ENCODE data around the gene CIART. TPM values are rescaled to one million over a fixed set of nuclear protein-coding genes. Genes with fewer than 3 reads are reported as not detected.
A peak's percentile ranks its signal among the peaks of the same experiment; 100 is the strongest.

Gene CIART
- total and polyA plus RNA-seq, 2 of the 8 experiments (the other 6 are each of a cell fraction or from before 2014, with no cell fraction given): 9.6 to 33.3 TPM

- FAIRE-seq (no peak), DNase-seq (ENCODE audit: low read depth in 1 of 2, low spot score in 2 of 2) (no peak)
- Histone ChIP-seq H3K14ac (ENCODE audit: insufficient read length) (no peak overlapping the region), H3K9me3 (ENCODE audit: insufficient read depth in 2 of 2, low read depth in 1 of 2, low read length in 1 of 2) (no peaks in the 10 kb centered on the region), H3K4me1 (replicated peaks in 1 of 4; ENCODE audit: control insufficient read depth in 3 of 4, insufficient read depth in 4 of 4, low read length in 3 of 4) (peaks cover 0 to 4% (median 2%) of the 10 kb centered on the region in 4 experiments; a peak in 2 of 7 replicates), H2AK5ac (ENCODE audit: low read depth, low read length) (no peak overlapping the region), H3K4me2 (ENCODE audit: insufficient read depth in 1 of 2, low read depth in 2 of 2, low read length in 2 of 2) (peak overlapping the region in 1 of 2 experiments; percentile 84; a peak in 1 of 4 replicates), H2AFZ (ENCODE audit: low read length) (no peak overlapping the region), H3K27ac (ENCODE audit: low read depth, low read length) (no peak overlapping the region), H3K4me3 (ENCODE audit: extremely low read depth in 1 of 4, insufficient read depth in 2 of 4, low read depth in 3 of 4, low read length in 4 of 4) (no peak overlapping the region), H2BK5ac (ENCODE audit: low read depth, low read length) (no peak overlapping the region), H3K18ac (ENCODE audit: extremely low read depth, low read length) (no peak overlapping the region), H3K79me2 (ENCODE audit: control insufficient read depth in 1 of 2, insufficient read depth in 2 of 2, low read length in 2 of 2) (no peaks in the 10 kb centered on the region), H3K23ac (ENCODE audit: insufficient read length) (no peak overlapping the region), H4K91ac (replicated peaks; ENCODE audit: insufficient read length, low read length) (no peak overlapping the region), H3K56ac (replicated peaks; ENCODE audit: insufficient read length, low read depth, low read length) (no peak overlapping the region), H4K5ac (ENCODE audit: insufficient read length, low read depth, low read length) (no peak overlapping the region), H3K79me1 (ENCODE audit: low read depth, low read length) (no peaks in the 10 kb centered on the region), H4K8ac (ENCODE audit: extremely low read depth, insufficient read depth, low read length) (no peak overlapping the region), H2BK12ac (ENCODE audit: low read depth, low read length) (no peak overlapping the region), H2BK120ac (replicated peaks; ENCODE audit: low read depth, low read length) (no peak overlapping the region), H3K9ac (replicated peaks in 1 of 4; ENCODE audit: extremely low read depth in 1 of 4, low read depth in 3 of 4, low read length in 3 of 4) (no peak overlapping the region), H2BK20ac (ENCODE audit: low read length) (no peak overlapping the region), H4K20me1 (replicated peaks in 1 of 2; ENCODE audit: control insufficient read depth in 1 of 2, insufficient read depth in 2 of 2, low read length in 2 of 2) (peaks cover 0 to 2% of the 10 kb centered on the region in 2 experiments), H3K27me3 (replicated peaks in 1 of 4; ENCODE audit: control insufficient read depth in 3 of 4, extremely low read depth in 1 of 4, insufficient read depth in 3 of 4, low read length in 3 of 4) (peaks cover 0 to 7% (median 7%) of the 10 kb centered on the region in 4 experiments; a peak in 4 of 7 replicates), H3K23me2 (ENCODE audit: low read depth, low read length) (peaks cover 8% of the 10 kb centered on the region; the same call in 1 of the 2 replicates), H3K36me3 (ENCODE audit: control insufficient read depth in 2 of 4, insufficient read depth in 4 of 4, low read length in 3 of 4) (peaks cover 0 to 10% (median 4%) of the 10 kb centered on the region in 4 experiments; a peak in 5 of 8 replicates), H3K4ac (replicated peaks; ENCODE audit: insufficient read length, low read depth, low read length) (no peak overlapping the region), H2BK15ac (ENCODE audit: low read length) (no peak overlapping the region)
- 84% methylated on average over 6 of the region's 6 CpGs; no CpG with 5 or more reads in 1 of the 2 experiments for WGBS, 2 experiments (ENCODE audit: extremely low coverage in 1 of 2, insufficient coverage in 1 of 2, insufficient read length in 1 of 2, insufficient replicate concordance in 2 of 2, low coverage in 1 of 2, low lambda C conversion rate in 2 of 2, missing lambda C conversion rate in 1 of 2)
- ChIA-PET POLR2A (ENCODE audit: partially characterized antibody) (interaction anchor here (1.3 to 25.2 kb wide), 3 partner anchors 9 to 23 kb away, joined by 3 to 535 read pairs (median 114); partner anchors contain the start of genes APH1A, C1orf54 and CA14), CTCF (ENCODE audit: partially characterized antibody) (interaction anchor here (1.6 to 16.5 kb wide), 3 partner anchors 9 to 40 kb away, joined by 5 to 326 read pairs (median 43); partner anchors contain the start of genes APH1A, C1orf54 and CA14)
- no peak for TF ChIP-seq CTCF (IDR thresholded peaks at IDR 0.05; ENCODE audit: control extremely low read depth in 1 of 3, insufficient read depth in 1 of 3, low read depth in 1 of 3, low read length in 3 of 3)
- TF ChIP-seq KDM5A (IDR thresholded peaks at IDR 0.05; ENCODE audit: low read length): no peak
- TF ChIP-seq SAP30 (IDR thresholded peaks at IDR 0.05; ENCODE audit: insufficient read depth, insufficient replicate concordance, low read length): no peak
Measured at GRCh38 chr1:150280138-150280707, 2.1 kb upstream of the CIART start.
